Stimulated activated naive CD8-positive, alpha-beta T cell treated with anti-CD3 and anti-CD28 coated beads, Interleukin-15, amount 100 ng/mL, for 72 hours (primary cell): Measurements from ENCODE around the gene ANKS3.
A peak's percentile ranks its signal among the peaks of the same experiment; 100 is the strongest.

Source experiments
- ATAC-seq: fragments of 150-1000 bp; cut with Tn5 transposase; 2 replicates; pipeline ENCODE4 v1.10.0; 2021; ENCODE audit warnings: mild to moderate bottlenecking, moderate library complexity
- DNase-seq, 2 donors: peaks; one replicate each; pipeline ENCODE4 v3.0.0; 2021 to 2022
- H3K27ac Mint-ChIP-seq, 2 donors: one replicate each; pipeline ENCODE4 v1.8.0; 2022; ENCODE audit warnings: mild to moderate bottlenecking in 2 of 2, mixed read lengths in 2 of 2, moderate library complexity in 2 of 2
- H3K27me3 Mint-ChIP-seq: one replicate; pipeline ENCODE4 v1.8.0; 2022; ENCODE audit warnings: mixed read lengths
- H3K4me1 Mint-ChIP-seq: one replicate; pipeline ENCODE4 v1.8.0; 2022; ENCODE audit warnings: mild to moderate bottlenecking, mixed read lengths
- H3K4me3 Mint-ChIP-seq, 2 donors: one replicate each; pipeline ENCODE4 v1.8.0; 2022; ENCODE audit warnings: mild to moderate bottlenecking in 2 of 2, mixed read lengths in 2 of 2, moderate library complexity in 1 of 2
- H3K9me3 Mint-ChIP-seq, 2 donors: one replicate each; pipeline ENCODE4 v1.8.0; 2022; ENCODE audit warnings: mixed read lengths in 2 of 2

ANKS3 gene

GRCh38 chr16:4765511-4766474 is 31.7 kb upstream of the ANKS3 start:
- Mint-ChIP-seq H3K4me3 (peak overlapping the region; percentile 88 to 90), H3K27me3 (no peaks in the 10 kb centered on the region), H3K4me1 (peaks cover 37% of the 10 kb centered on the region), H3K9me3 (no peaks in the 10 kb centered on the region), H3K27ac (peak overlapping the region; percentile 85 to 87)
- no peak for DNase-seq
- ATAC-seq = no peak

GRCh38 chr16:4763791-4764190 is 29.7 kb upstream of the ANKS3 start:
- DNase-seq (no peak), ATAC-seq (no peak)
- Mint-ChIP-seq H3K4me1 (peaks cover 30% of the 10 kb centered on the region), H3K9me3 (no peaks in the 10 kb centered on the region), H3K4me3 (no peak overlapping the region), H3K27me3 (no peaks in the 10 kb centered on the region), H3K27ac (no peak overlapping the region)

- Mint-ChIP-seq H3K27ac (peak overlapping the region in 1 of 2 donors; percentile 52), H3K27me3 (no peaks in the 10 kb centered on the region), H3K9me3 (no peaks in the 10 kb centered on the region), H3K4me1 (peaks cover 14% of the 10 kb centered on the region), H3K4me3 (no peak overlapping the region)
- DNase-seq (no peak), ATAC-seq (no peak)
Observed at GRCh38 chr16:4762205-4762604, 28.1 kb upstream of the ANKS3 start.

DNA sequence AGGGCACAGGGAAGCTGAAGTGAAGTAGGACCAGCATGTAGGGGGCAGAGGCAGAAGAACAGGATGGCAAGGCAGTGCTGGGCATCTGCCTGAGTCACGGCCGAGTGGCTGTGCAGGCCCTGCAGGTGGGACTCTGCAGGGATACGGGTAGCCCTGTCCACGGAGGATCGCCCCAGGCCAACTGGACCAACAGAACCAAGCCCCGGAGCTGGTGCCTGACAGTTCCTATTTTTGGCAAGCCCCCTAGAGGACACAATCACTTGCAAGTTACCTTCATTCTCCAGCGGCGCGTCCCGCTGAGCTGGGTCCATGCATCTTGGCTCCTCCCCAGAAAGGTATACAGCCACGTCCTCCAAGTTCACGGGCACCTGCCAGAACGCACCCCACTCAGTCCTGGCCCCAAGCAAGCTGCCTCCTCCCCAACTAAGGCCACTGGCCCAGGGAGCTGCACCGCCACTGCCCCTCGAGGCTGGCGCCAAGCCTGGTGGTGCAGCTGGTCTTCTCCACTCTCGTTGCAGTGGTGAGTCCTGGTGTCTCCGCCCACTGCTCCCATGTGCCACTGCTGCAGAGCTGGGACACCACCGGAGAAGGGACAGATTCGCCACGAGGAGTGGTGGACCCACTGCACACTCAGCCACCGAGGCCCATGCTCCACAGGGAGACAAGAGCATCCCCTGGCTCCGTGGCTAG is 26.3 kb upstream of the ANKS3 start:
- peak overlapping the region; percentile 21 to 67 for H3K27ac Mint-ChIP-seq
- ATAC-seq (no peak), DNase-seq (no peak)

DNA sequence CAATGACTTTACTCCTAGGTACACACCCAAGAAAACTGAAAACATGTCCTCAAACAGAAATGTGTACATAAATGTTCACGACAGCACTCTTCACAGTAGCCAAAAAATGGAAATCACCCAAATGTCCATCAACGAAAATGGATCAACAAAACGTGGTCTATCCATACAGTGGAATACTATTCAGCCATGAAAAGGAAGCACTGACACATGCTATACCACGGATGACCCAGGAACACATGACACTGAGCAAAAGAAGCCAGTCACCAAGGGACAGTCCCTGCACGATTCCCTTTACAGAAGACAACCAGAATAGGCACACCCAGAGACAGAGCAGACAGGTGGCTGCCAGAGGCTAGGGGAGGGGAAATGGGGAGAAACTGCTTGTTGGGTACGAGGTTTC is 21.6 kb upstream of the ANKS3 start:
- Mint-ChIP-seq H3K27me3 (no peaks in the 10 kb centered on the region), H3K27ac (no peak overlapping the region), H3K9me3 (no peaks in the 10 kb centered on the region), H3K4me3 (no peak overlapping the region), H3K4me1 (no peaks in the 10 kb centered on the region)
- ATAC-seq (no peak), DNase-seq (no peak)

More for the DNA sequence above, 26.3 kb upstream of the ANKS3 start:
- Mint-ChIP-seq H3K27me3 (no peaks in the 10 kb centered on the region), H3K9me3 (no peaks in the 10 kb centered on the region), H3K4me3 (no peak overlapping the region), H3K4me1 (peaks cover 2% of the 10 kb centered on the region)

- DNase-seq (no peak), ATAC-seq (no peak)
- Mint-ChIP-seq H3K4me3 (no peak overlapping the region), H3K9me3 (no peaks in the 10 kb centered on the region), H3K4me1 (no peaks in the 10 kb centered on the region), H3K27me3 (no peaks in the 10 kb centered on the region), H3K27ac (no peak overlapping the region)
Observed at GRCh38 chr16:4754865-4755264, 20.8 kb upstream of the ANKS3 start.

- H3K9me3 Mint-ChIP-seq = no peaks in the 10 kb centered on the region
Observed at GRCh38 chr16:4753227-4753626, 19.2 kb upstream of the ANKS3 start.

DNA sequence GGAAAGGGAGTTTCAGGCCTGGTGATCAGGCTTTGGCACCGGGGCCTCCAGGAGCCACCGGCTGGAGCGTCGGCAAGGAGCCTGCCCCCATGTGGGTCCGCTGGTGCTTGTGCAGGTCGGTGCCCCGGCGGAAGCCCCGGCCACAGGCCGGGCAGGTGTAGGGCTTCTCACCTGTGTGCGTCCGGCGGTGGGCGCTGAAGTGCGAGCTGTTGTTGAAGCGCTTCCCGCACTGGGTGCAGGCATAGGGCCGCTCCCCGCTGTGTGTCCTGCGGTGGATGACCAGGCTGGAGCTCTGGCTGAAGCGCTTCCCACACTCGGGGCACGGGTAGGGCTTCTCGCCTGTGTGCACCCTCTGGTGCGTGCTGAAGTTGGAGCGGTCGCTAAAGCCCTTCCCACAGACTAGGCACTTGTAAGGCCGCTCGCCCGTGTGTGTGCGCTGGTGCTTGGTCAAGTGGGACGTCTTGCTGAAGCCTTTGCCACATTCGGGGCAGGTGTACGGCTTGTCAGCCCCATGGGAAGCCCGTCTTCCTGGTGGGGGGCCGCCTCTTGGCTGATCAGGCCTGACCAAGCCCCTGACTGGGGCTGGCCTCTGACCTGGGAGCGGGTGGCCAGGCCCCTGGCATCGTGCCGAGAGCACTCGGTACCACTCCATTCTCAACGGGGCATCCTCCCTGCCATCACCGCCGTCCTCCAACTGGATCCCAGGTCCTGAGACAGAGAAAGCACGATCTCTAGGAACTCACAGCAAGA is 18.5 kb upstream of the ANKS3 start:
- ATAC-seq (no peak), DNase-seq (no peak)
- Mint-ChIP-seq H3K27me3 (no peaks in the 10 kb centered on the region), H3K9me3 (no peaks in the 10 kb centered on the region), H3K27ac (no peak overlapping the region), H3K4me1 (peaks cover 20% of the 10 kb centered on the region), H3K4me3 (no peak overlapping the region)

More at GRCh38 chr16:4753227-4753626, 19.2 kb upstream of the ANKS3 start:
- Mint-ChIP-seq H3K27me3 (no peaks in the 10 kb centered on the region), H3K27ac (no peak overlapping the region), H3K4me1 (peaks cover 13% of the 10 kb centered on the region), H3K4me3 (no peak overlapping the region)
- DNase-seq = no peak
- ATAC-seq = no peak

DNA sequence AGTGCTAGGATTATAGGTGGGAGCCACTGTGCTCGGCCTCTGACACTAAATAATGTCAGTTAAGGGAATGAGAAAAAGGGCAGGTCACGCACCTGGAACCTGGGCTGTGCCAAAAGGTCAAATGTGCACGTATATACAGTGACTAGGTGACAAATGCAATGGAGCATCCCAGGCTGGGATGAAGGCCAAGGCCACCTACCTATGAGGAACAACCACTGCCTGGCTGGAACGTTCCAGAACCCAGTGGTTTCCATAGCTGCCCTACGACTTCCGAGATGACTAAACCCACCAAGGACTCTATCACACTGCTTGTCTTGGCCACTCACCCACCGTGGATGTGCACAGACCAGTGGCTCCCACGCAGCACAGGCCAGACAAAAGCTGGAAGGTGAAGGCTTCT is 16.8 kb upstream of the ANKS3 start:
- DNase-seq (no peak), ATAC-seq (no peak)
- Mint-ChIP-seq H3K27ac (no peak overlapping the region), H3K4me3 (no peak overlapping the region), H3K9me3 (no peaks in the 10 kb centered on the region), H3K27me3 (no peaks in the 10 kb centered on the region), H3K4me1 (peaks cover 30% of the 10 kb centered on the region)

GRCh38 chr16:4749700-4750257 is 15.7 kb upstream of the ANKS3 start:
- no peak for ATAC-seq
- no peak overlapping the region for H3K27ac Mint-ChIP-seq
- H3K4me1 Mint-ChIP-seq = peaks cover 30% of the 10 kb centered on the region
- no peaks in the 10 kb centered on the region for H3K9me3 Mint-ChIP-seq
- DNase-seq = no peak
- no peak overlapping the region for H3K4me3 Mint-ChIP-seq
- no peaks in the 10 kb centered on the region for H3K27me3 Mint-ChIP-seq

DNA sequence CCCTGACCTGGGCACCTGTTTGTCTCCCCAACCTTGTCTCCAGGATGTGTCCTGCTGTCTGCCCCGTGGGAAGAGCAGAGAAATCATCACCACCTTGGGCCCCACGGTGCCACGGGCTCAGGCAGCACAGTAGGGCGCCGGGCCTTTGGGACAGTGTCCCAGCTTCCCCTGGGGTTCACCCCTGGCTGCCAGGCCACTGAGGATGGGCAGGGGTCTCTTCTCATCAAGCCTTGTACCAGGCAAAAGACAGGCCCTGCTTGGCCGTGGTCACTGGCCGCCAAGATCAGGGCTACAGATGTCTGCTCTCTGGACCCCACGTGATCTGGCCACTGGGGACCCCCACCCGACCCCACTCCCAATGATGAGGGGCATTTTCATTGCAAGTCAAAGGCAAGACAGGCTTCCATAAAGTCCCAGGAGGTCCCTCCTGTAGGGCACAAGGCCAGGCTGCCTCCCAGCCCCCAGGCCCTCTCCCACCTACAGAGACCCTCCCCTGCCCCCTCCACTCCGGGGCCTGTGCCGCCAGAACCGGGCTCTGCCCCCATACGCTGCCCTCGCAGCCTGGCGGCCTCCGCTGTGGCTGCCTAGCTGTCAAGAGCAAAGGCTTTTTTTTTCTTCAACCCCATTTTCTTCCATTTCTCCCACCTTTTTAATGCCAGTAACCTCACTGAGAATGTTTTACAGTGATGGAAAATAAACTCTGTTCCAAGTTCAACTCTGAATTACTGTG is 14.8 kb upstream of the ANKS3 start:
- DNase-seq (no peak), ATAC-seq (peak; percentile 9)
- Mint-ChIP-seq H3K27me3 (no peaks in the 10 kb centered on the region), H3K27ac (peak overlapping the region; percentile 71 to 93), H3K4me1 (peaks cover 30% of the 10 kb centered on the region), H3K4me3 (peak overlapping the region in 1 of 2 donors; percentile 26), H3K9me3 (no peaks in the 10 kb centered on the region)

GRCh38 chr16:4747906-4748681 is 14.0 kb upstream of the ANKS3 start:
- DNase-seq (no peak), ATAC-seq (peak; percentile 38)
- Mint-ChIP-seq H3K27ac (peak overlapping the region; percentile 93), H3K27me3 (no peaks in the 10 kb centered on the region), H3K4me1 (peaks cover 37% of the 10 kb centered on the region), H3K9me3 (no peaks in the 10 kb centered on the region), H3K4me3 (peak overlapping the region; percentile 55 to 74)

- Mint-ChIP-seq H3K27me3 (no peaks in the 10 kb centered on the region), H3K4me3 (peak overlapping the region in 1 of 2 donors; percentile 74), H3K27ac (peak overlapping the region in 1 of 2 donors; percentile 88), H3K4me1 (peaks cover 41% of the 10 kb centered on the region), H3K9me3 (no peaks in the 10 kb centered on the region)
- ATAC-seq (peak; percentile 47), DNase-seq (no peak)
Observed at GRCh38 chr16:4746991-4747574, 13.0 kb upstream of the ANKS3 start.

- Mint-ChIP-seq H3K27ac (no peak overlapping the region), H3K4me3 (no peak overlapping the region), H3K9me3 (no peaks in the 10 kb centered on the region), H3K4me1 (peaks cover 41% of the 10 kb centered on the region), H3K27me3 (no peaks in the 10 kb centered on the region)
- DNase-seq (no peak), ATAC-seq (no peak)
Observed at GRCh38 chr16:4746215-4746614, 12.1 kb upstream of the ANKS3 start.
